HepG2 (cell line): ENCODE results near the gene ABHD12. TPM values are rescaled to one million over a fixed set of nuclear protein-coding genes. Genes with fewer than 3 reads are reported as not detected.
A peak's percentile ranks its signal among the peaks of the same experiment; 100 is the strongest.

Experiments used
- AGO2 ChIP-seq: fragments of 200-400 bp; formaldehyde crosslinking; optimal IDR thresholded peaks from 2 replicates; pipeline ENCODE3; 2017; ENCODE audit warnings: mild to moderate bottlenecking, low read depth, low read length, moderate library complexity
- DPF2 ChIP-seq: sonication (generic); formaldehyde crosslinking; IDR thresholded peaks from 2 replicates; pipeline ENCODE4 v1.4.0; 2020; ENCODE audit warnings: mild to moderate bottlenecking, low read depth, missing genetic modification reagents, borderline replicate concordance
- GABPB1 ChIP-seq: IDR thresholded peaks from 2 replicates; pipeline ENCODE4 v1.6.1; 2016; ENCODE audit warnings: mild to moderate bottlenecking, missing genetic modification reagents, moderate library complexity, missing compliant biosample characterization
- HNF4G ChIP-seq, 2 experiments: sonication (generic) in 1 of 2; formaldehyde crosslinking in 1 of 2; IDR thresholded peaks; 2 replicates each; pipeline versions ENCODE4 v1.4.0 to v1.6.1; 2011 to 2020; ENCODE audit warnings: borderline replicate concordance in 2 of 2, low read depth in 2 of 2, mild to moderate bottlenecking in 2 of 2, low read length in 1 of 2, missing genetic modification reagents in 1 of 2, moderate library complexity in 1 of 2
- KDM5B ChIP-seq: sonication (generic); formaldehyde crosslinking; IDR thresholded peaks from 2 replicates; pipeline ENCODE4 v1.4.0; 2020; ENCODE audit warnings: missing genetic modification reagents, mild to moderate bottlenecking, borderline replicate concordance
- KLF9 ChIP-seq: IDR thresholded peaks from 2 replicates; pipeline ENCODE4 v1.6.1; 2016; ENCODE audit warnings: low read depth
- NCOA1 ChIP-seq: sonication (generic); formaldehyde crosslinking; IDR thresholded peaks from 2 replicates; pipeline ENCODE4 v1.9.0; 2021; ENCODE audit warnings: missing genetic modification reagents
- NONO ChIP-seq, 2 experiments: fragments of 450-650 bp in 1 of 2; sonication (generic) in 1 of 2; formaldehyde crosslinking in 1 of 2; IDR thresholded peaks in 1 of 2; conservative IDR thresholded peaks in 1 of 2; 2 replicates each; pipeline versions ENCODE4 v1.6.1 to v1.8.0; 2017 to 2022; ENCODE audit warnings: mild to moderate bottlenecking in 1 of 2, missing genetic modification reagents in 1 of 2, moderate library complexity in 1 of 2
- SAP130 ChIP-seq: IDR thresholded peaks from 2 replicates; pipeline ENCODE4 v1.6.1; 2016; ENCODE audit warnings: low read depth
- ZFP36L1 ChIP-seq: sonication (generic); formaldehyde crosslinking; IDR thresholded peaks from 2 replicates; pipeline ENCODE4 v1.8.0; 2022; ENCODE audit warnings: mild to moderate bottlenecking, missing genetic modification reagents, moderate library complexity
- ZNF232 ChIP-seq: sonication (generic); formaldehyde crosslinking; IDR thresholded peaks from 2 replicates; pipeline ENCODE4 v1.4.0; 2020; ENCODE audit warnings: missing genetic modification reagents, borderline replicate concordance
- polyA plus RNA-seq, 8 experiments: library from polyadenylated mRNA; depleted of rRNA in 3 of 8; stranded (reverse) in 7 of 8; unstranded in 1 of 8; fragments of >200 nt; fragmentation: Illumina TruSeq in 4 of 8; extraction: Trizol in 4 of 8; gene quantifications; 2 replicates each; pipeline versions ENCODE4 v1.2.1 to v1.2.3, GENCODE V29; 2011 to 2016; ENCODE audit warnings: low read depth in 4 of 8, missing spikeins in 1 of 8, mixed read lengths in 1 of 8; ENCODE audit not compliant: insufficient read depth in 1 of 8
- total RNA-seq, 5 experiments: library from RNA; depleted of rRNA; stranded (reverse); fragments of >200 nt; fragmentation: Illumina TruSeq; extraction: Trizol; gene quantifications; 2 replicates each; pipeline ENCODE4 v1.2.3, GENCODE V29; 2016; ENCODE audit warnings: low read depth in 1 of 5
- TF ChIP-seq, protein P1 (sequence below): sonication (generic); formaldehyde crosslinking; IDR thresholded peaks from 2 replicates; pipeline ENCODE4 v1.8.1; 2023; ENCODE audit warnings: mild to moderate bottlenecking, inconsistent platforms, moderate library complexity, missing genetic modification reagents, borderline replicate concordance
- TF ChIP-seq, protein P2 (sequence below): sonication (generic); formaldehyde crosslinking; IDR thresholded peaks from 2 replicates; pipeline ENCODE4 v1.5.1; 2020; ENCODE audit warnings: mild to moderate bottlenecking, missing genetic modification reagents, moderate library complexity
- TF ChIP-seq, protein P3 (sequence below): sonication (generic); formaldehyde crosslinking; IDR thresholded peaks from 2 replicates; pipeline ENCODE4 v1.8.0; 2022; ENCODE audit warnings: mild to moderate bottlenecking, missing genetic modification reagents
- TF ChIP-seq, protein P4 (sequence below): sonication (generic); formaldehyde crosslinking; IDR thresholded peaks from 2 replicates; pipeline ENCODE4 v1.9.0; 2021; ENCODE audit warnings: missing genetic modification reagents, mild to moderate bottlenecking, borderline replicate concordance

Gene ABHD12
- total and polyA plus RNA-seq, 2 of the 13 experiments (the other 11 are each of a cell fraction or from before 2014, with no cell fraction given) = 23.5 to 72.1 TPM

DNA sequence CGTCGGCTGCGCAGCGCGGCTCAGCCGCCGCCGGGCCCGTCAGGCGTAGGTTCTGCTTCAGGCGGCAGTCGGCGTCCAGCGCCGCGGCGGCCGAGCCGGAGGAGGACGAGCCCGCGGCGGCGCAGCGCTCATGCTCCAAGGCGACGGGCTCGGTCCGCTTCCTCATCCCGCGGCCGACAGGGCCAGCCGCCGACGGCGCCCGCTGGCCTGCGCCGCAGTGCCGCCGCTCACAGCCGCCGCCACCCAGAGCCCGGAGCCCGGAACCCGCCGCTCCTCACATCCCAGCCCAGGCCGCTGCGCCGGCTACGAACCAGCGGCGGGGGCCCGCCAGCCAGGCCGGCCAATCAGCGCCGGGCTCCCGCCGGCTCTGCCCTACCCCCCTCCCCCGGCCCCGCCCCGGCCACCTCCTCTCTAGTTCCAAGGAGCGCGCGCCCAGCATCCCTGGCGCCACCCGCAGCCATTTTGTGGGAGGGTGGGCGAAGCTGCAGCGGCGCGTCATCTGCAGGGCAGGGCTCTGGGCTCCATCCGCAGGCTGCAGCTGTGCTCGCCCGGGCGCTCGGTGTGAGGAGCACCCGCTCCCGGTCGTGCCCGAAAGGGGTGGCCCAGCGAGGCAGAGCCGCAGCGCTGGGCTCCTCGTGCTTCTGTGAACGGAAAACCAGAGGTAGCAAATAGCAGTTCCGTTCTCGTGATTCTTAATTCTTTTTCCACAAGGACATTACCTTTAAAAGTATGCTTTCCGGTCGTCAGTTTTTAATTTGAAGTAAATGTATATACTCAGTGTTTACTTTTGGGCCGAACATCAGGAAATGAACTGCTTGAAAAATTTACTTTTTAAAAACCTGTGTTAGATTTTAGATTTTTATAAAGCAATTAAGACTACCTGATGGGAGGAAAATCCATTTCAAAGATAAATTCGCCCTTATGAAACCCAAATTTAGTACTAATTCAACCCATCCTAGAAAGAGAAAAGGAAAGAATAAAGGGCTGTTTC lies at the start of gene ABHD12 (continued):
- no peak for TF ChIP-seq NONO (IDR thresholded peaks at IDR 0.05)
- peak; percentile 93 for TF ChIP-seq NONO (CRISPR knock-in tag; conservative IDR thresholded peaks at IDR 0.05)
- TF ChIP-seq, protein P1, sequence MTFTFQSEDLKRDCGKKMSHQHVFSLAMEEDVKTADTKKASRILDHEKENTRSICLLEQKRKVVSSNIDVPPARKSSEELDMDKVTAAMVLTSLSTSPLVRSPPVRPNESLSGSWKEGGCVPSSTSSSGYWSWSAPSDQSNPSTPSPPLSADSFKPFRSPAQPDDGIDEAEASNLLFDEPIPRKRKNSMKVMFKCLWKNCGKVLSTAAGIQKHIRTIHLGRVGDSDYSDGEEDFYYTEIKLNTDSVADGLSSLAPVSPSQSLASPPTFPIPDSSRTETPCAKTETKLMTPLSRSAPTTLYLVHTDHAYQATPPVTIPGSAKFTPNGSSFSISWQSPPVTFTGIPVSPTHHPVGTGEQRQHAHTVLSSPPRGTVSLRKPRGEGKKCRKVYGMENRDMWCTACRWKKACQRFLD (CRISPR knock-in tag) = peak; percentile 49; the same call in 1 of the 2 replicates
- TF ChIP-seq KLF9 (CRISPR knock-in tag) = 0 out of 2 replicates have a peak, but pooled peaks have one; percentile 84
- peak; percentile 64; the same call in 1 of the 2 replicates for TF ChIP-seq KDM5B (CRISPR knock-in tag)
- TF ChIP-seq, protein P2, sequence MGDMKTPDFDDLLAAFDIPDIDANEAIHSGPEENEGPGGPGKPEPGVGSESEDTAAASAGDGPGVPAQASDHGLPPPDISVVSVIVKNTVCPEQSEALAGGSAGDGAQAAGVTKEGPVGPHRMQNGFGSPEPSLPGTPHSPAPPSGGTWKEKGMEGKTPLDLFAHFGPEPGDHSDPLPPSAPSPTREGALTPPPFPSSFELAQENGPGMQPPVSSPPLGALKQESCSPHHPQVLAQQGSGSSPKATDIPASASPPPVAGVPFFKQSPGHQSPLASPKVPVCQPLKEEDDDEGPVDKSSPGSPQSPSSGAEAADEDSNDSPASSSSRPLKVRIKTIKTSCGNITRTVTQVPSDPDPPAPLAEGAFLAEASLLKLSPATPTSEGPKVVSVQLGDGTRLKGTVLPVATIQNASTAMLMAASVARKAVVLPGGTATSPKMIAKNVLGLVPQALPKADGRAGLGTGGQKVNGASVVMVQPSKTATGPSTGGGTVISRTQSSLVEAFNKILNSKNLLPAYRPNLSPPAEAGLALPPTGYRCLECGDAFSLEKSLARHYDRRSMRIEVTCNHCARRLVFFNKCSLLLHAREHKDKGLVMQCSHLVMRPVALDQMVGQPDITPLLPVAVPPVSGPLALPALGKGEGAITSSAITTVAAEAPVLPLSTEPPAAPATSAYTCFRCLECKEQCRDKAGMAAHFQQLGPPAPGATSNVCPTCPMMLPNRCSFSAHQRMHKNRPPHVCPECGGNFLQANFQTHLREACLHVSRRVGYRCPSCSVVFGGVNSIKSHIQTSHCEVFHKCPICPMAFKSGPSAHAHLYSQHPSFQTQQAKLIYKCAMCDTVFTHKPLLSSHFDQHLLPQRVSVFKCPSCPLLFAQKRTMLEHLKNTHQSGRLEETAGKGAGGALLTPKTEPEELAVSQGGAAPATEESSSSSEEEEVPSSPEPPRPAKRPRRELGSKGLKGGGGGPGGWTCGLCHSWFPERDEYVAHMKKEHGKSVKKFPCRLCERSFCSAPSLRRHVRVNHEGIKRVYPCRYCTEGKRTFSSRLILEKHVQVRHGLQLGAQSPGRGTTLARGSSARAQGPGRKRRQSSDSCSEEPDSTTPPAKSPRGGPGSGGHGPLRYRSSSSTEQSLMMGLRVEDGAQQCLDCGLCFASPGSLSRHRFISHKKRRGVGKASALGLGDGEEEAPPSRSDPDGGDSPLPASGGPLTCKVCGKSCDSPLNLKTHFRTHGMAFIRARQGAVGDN (CRISPR knock-in tag) = peak; percentile 88
- TF ChIP-seq SAP130 = peak; percentile 93
- TF ChIP-seq HNF4G (IDR thresholded peaks at IDR 0.05; ENCODE audit: borderline replicate concordance, low read depth, low read length) = no peak
- 0 out of 2 replicates have a peak, but pooled peaks have one; percentile 61 for TF ChIP-seq HNF4G (CRISPR knock-in tag; IDR thresholded peaks at IDR 0.05; ENCODE audit: borderline replicate concordance, low read depth)
- TF ChIP-seq, protein P3, sequence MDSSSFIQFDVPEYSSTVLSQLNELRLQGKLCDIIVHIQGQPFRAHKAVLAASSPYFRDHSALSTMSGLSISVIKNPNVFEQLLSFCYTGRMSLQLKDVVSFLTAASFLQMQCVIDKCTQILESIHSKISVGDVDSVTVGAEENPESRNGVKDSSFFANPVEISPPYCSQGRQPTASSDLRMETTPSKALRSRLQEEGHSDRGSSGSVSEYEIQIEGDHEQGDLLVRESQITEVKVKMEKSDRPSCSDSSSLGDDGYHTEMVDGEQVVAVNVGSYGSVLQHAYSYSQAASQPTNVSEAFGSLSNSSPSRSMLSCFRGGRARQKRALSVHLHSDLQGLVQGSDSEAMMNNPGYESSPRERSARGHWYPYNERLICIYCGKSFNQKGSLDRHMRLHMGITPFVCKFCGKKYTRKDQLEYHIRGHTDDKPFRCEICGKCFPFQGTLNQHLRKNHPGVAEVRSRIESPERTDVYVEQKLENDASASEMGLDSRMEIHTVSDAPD (CRISPR knock-in tag) = peak; percentile 69; the same call in 1 of the 2 replicates
- TF ChIP-seq DPF2 = 0 out of 2 replicates have a peak, but pooled peaks have one; percentile 27
- TF ChIP-seq AGO2 = peak; percentile 39
- TF ChIP-seq, protein P4, sequence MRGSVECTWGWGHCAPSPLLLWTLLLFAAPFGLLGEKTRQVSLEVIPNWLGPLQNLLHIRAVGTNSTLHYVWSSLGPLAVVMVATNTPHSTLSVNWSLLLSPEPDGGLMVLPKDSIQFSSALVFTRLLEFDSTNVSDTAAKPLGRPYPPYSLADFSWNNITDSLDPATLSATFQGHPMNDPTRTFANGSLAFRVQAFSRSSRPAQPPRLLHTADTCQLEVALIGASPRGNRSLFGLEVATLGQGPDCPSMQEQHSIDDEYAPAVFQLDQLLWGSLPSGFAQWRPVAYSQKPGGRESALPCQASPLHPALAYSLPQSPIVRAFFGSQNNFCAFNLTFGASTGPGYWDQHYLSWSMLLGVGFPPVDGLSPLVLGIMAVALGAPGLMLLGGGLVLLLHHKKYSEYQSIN (CRISPR knock-in tag) = no peak
- TF ChIP-seq ZFP36L1 (CRISPR knock-in tag) = peak; percentile 97
- TF ChIP-seq ZNF232 (CRISPR knock-in tag) = peak; percentile 93
- no peak for TF ChIP-seq NCOA1
- TF ChIP-seq GABPB1 (CRISPR knock-in tag) = peak; percentile 84
